Esophagus squamous epithelium (tissue), 4 donors: ENCODE results near the gene CMTM1.

Experiments
- CTCF ChIP-seq, 6 experiments: fragments of 450-650 bp in 4 of 6; fragments of 200-600 bp in 2 of 6; sonication (generic) in 2 of 6; IDR thresholded peaks; one replicate each; pipeline ENCODE4 v1.5.1; 2016 to 2019; ENCODE audit warnings: antibody characterized with exemption in 6 of 6, mild to moderate bottlenecking in 4 of 6, moderate library complexity in 4 of 6
- POLR2A ChIP-seq, 4 donors: fragments of 450-650 bp; IDR thresholded peaks; one replicate each; pipeline ENCODE4 v1.6.1; 2017; ENCODE audit warnings: antibody characterized with exemption in 4 of 4, mild to moderate bottlenecking in 4 of 4, moderate library complexity in 3 of 4

- TF ChIP-seq CTCF (IDR thresholded peaks at IDR 0.05), result no peak
- TF ChIP-seq POLR2A (IDR thresholded peaks at IDR 0.05), result no peak
Measured at GRCh38 chr16:66554021-66554420, 12.2 kb upstream of the CMTM1 start.
